HCT116 (cell line): Measurements from ENCODE around the gene POPDC2. TPM values are rescaled to one million over a fixed set of nuclear protein-coding genes. Genes with fewer than 3 reads are reported as not detected.

Experiments
- ATAC-seq: fragments of 200-7000 bp; cut with Tn5 transposase; 2 replicates; pipeline ENCODE4 v1.9.1; 2020; ENCODE audit warnings: mild to moderate bottlenecking, moderate library complexity
- BruUV-seq: library from RNA; stranded (reverse); fragments of 400-500 nt; replicated peaks from 2 replicates; lab custom pipeline; 2021; lab: Mats Ljungman, UMichigan
- CTCF ChIA-PET: fragments of 300-600 bp; sonication (Branson Sonifier 250); formaldehyde crosslinking; loops from one replicate; lab custom pipeline; 2021; ENCODE audit warnings: antibody characterized with exemption; lab: Charles Lee
- POLR2A ChIA-PET: fragments of 300-600, 350-600 bp; sonication (Branson Sonifier 250); formaldehyde crosslinking; loops from one replicate; lab custom pipeline; 2021; ENCODE audit warnings: antibody characterized with exemption; lab: Charles Lee
- RAD21 ChIA-PET, 2 experiments: fragments of 300-600 bp; sonication (Branson Sonifier 250); formaldehyde crosslinking; loops; one replicate each; lab custom pipeline; 2023; ENCODE audit warnings: low total read pairs in 2 of 2; ENCODE audit not compliant: uncharacterized antibody in 2 of 2, unreplicated experiment in 2 of 2, low non-redundant PET in 1 of 2; lab: Charles Lee
- DNase-seq: peaks from one replicate; pipeline ENCODE4 v3.0.0-alpha.2; 2010; ENCODE audit warnings: low read depth, low spot score
- H2AFZ ChIP-seq: fragments of 200-600 bp; shearing (Covaris generic), sonication (generic); 2 replicates; pipeline ENCODE4 v1.6.1; 2017; ENCODE audit warnings: low read depth, mixed run types, mixed read lengths, antibody characterized with exemption, low read length; ENCODE audit not compliant: poor library complexity, severe bottlenecking
- H3K27ac ChIP-seq: 2 replicates; pipeline ENCODE4 v1.5.1; 2012; ENCODE audit warnings: low read depth, low read length
- H3K27me3 ChIP-seq: fragments of 200-600 bp; sonication (generic); 2 replicates; pipeline ENCODE4 v1.6.1; 2016; ENCODE audit warnings: mixed run types, low read length, mixed read lengths; ENCODE audit not compliant: insufficient read depth
- H3K36me3 ChIP-seq, 2 experiments: fragments of 200-500 bp in 1 of 2; fragments of 200-600 bp in 1 of 2; sonication (Bioruptor generic) in 1 of 2; sonication (generic) in 1 of 2; 2 replicates each; pipeline versions ENCODE4 v1.5.1 to v1.6.1; 2014 to 2016; ENCODE audit warnings: low read length in 2 of 2, inconsistent platforms in 1 of 2, mixed read lengths in 1 of 2, mixed run types in 1 of 2; ENCODE audit not compliant: insufficient read depth in 2 of 2, control insufficient read depth in 1 of 2
- H3K4me1 ChIP-seq, 2 experiments: fragments of 200-600 bp in 1 of 2; sonication (generic) in 1 of 2; 2 replicates each; pipeline versions ENCODE4 v1.5.1 to v1.6.1; 2012 to 2017; ENCODE audit warnings: low read length in 2 of 2, inconsistent platforms in 1 of 2, mild to moderate bottlenecking in 1 of 2, mixed read lengths in 1 of 2, mixed run types in 1 of 2, moderate library complexity in 1 of 2; ENCODE audit not compliant: insufficient read depth in 2 of 2, control insufficient read depth in 1 of 2
- H3K4me2 ChIP-seq: fragments of 200-600 bp; sonication (generic); 2 replicates; pipeline ENCODE4 v1.6.1; 2017; ENCODE audit warnings: mixed run types, low read length, mixed read lengths
- H3K4me3 ChIP-seq, 2 experiments: fragments of 200-600 bp in 1 of 2; sonication (generic) in 1 of 2; replicated peaks in 1 of 2; 2 replicates each; pipeline ENCODE4 v1.5.1; 2011 to 2016; ENCODE audit warnings: low read length in 2 of 2, control low read depth in 1 of 2, low read depth in 1 of 2, mild to moderate bottlenecking in 1 of 2, mixed read lengths in 1 of 2, mixed run types in 1 of 2
- H3K79me2 ChIP-seq: fragments of 200-600 bp; sonication (generic); 2 replicates; pipeline ENCODE4 v1.6.1; 2017; ENCODE audit warnings: mild to moderate bottlenecking, mixed run types, low read length, moderate library complexity, mixed read lengths; ENCODE audit not compliant: insufficient read depth
- H3K9ac ChIP-seq: fragments of 200-600 bp; sonication (generic); 2 replicates; pipeline ENCODE4 v1.6.1; 2016; ENCODE audit warnings: low read length, mixed read lengths
- H3K9me2 ChIP-seq: fragments of 200-600 bp; sonication (generic), shearing (Covaris generic); 2 replicates; pipeline ENCODE4 v1.6.1; 2017; ENCODE audit warnings: mixed run types, mild to moderate bottlenecking, moderate library complexity; ENCODE audit not compliant: insufficient read depth
- H3K9me3 ChIP-seq, 2 experiments: fragments of 200-500 bp in 1 of 2; fragments of 200-600 bp in 1 of 2; sonication (Bioruptor generic) in 1 of 2; sonication (generic) in 1 of 2; 2 replicates each; pipeline ENCODE4 v1.6.1; 2014 to 2017; ENCODE audit warnings: low read length in 2 of 2, mixed read lengths in 2 of 2, inconsistent platforms in 1 of 2, low read depth in 1 of 2, mild to moderate bottlenecking in 1 of 2, mixed run types in 1 of 2, moderate library complexity in 1 of 2; ENCODE audit not compliant: control insufficient read depth in 1 of 2, insufficient read depth in 1 of 2
- H4K20me1 ChIP-seq: fragments of 200-600 bp; sonication (generic), shearing (Covaris generic); 2 replicates; pipeline ENCODE4 v1.6.1; 2017; ENCODE audit warnings: mixed run types, mild to moderate bottlenecking, moderate library complexity; ENCODE audit not compliant: insufficient read depth
- CBX3 ChIP-seq: IDR thresholded peaks from 2 replicates; pipeline ENCODE4 v1.6.1; 2012; ENCODE audit warnings: low read depth
- CEBPB ChIP-seq: IDR thresholded peaks from 2 replicates; pipeline ENCODE4 v1.6.1; 2012; ENCODE audit warnings: low read depth
- EGR1 ChIP-seq: IDR thresholded peaks from 2 replicates; pipeline ENCODE4 v1.6.1; 2012; ENCODE audit warnings: low read depth
- ELF1 ChIP-seq: IDR thresholded peaks from 2 replicates; pipeline ENCODE4 v1.6.1; 2012; ENCODE audit warnings: low read depth, borderline replicate concordance
- EZH2 ChIP-seq: fragments of 200-600 bp; sonication (generic); IDR thresholded peaks from 2 replicates; pipeline ENCODE4 v1.6.1; 2017; ENCODE audit warnings: antibody characterized with exemption, mixed run types
- EZH2phosphoT487 ChIP-seq: fragments of 200-600 bp; IDR thresholded peaks from 2 replicates; pipeline ENCODE4 v1.6.1; 2018; ENCODE audit warnings: antibody characterized with exemption, borderline replicate concordance
- FOSL1 ChIP-seq: IDR thresholded peaks from 2 replicates; pipeline ENCODE4 v1.6.1; 2012; ENCODE audit warnings: low read depth
- JUND ChIP-seq: IDR thresholded peaks from 2 replicates; pipeline ENCODE4 v1.6.1; 2012
- POLR2A ChIP-seq: IDR thresholded peaks from 2 replicates; pipeline ENCODE4 v1.7.0; 2011; ENCODE audit warnings: borderline replicate concordance; ENCODE audit not compliant: insufficient read depth, insufficient read length; ENCODE audit errors: extremely low read depth
- RAD21 ChIP-seq: IDR thresholded peaks from 2 replicates; pipeline ENCODE4 v1.6.1; 2012; ENCODE audit warnings: low read depth, mild to moderate bottlenecking
- SIN3A ChIP-seq: IDR thresholded peaks from 2 replicates; pipeline ENCODE4 v1.6.1; 2012; ENCODE audit warnings: low read depth
- SP1 ChIP-seq: IDR thresholded peaks from 2 replicates; pipeline ENCODE4 v1.6.1; 2012; ENCODE audit warnings: low read depth
- SRF ChIP-seq: IDR thresholded peaks from 2 replicates; pipeline ENCODE4 v1.6.1; 2012; ENCODE audit warnings: low read depth
- TCF7L2 ChIP-seq: IDR thresholded peaks from 2 replicates; pipeline ENCODE4 v1.7.0; 2011; ENCODE audit warnings: borderline replicate concordance, inconsistent platforms; ENCODE audit not compliant: insufficient read depth, insufficient read length; ENCODE audit errors: extremely low read depth
- ZNF274 ChIP-seq: fragments of 200-500 bp; sonication (Bioruptor generic); IDR thresholded peaks from 2 replicates; pipeline ENCODE4 v1.6.1; 2014; ENCODE audit warnings: mild to moderate bottlenecking, low read depth, low read length, inconsistent platforms
- intact Hi-C: fragments of 100-400 bp; cut with micrococcal nuclease; formaldehyde crosslinking; loops from 2 replicates; pipeline ENCODE4 v1.10.0; 2022
- total RNA-seq: library from RNA; stranded (reverse); gene quantifications from one replicate; pipeline ENCODE4 v1.2.1, GENCODE V29; 2021; ENCODE audit not compliant: unreplicated experiment
- TF ChIP-seq, protein P1 (sequence below): IDR thresholded peaks from 2 replicates; pipeline ENCODE4 v1.6.1; 2012; ENCODE audit warnings: low read depth
- TF ChIP-seq, protein P2 (sequence below), 3 experiments: fragments of 200-600 bp in 1 of 3; sonication (generic) in 1 of 3; IDR thresholded peaks in 2 of 3; conservative IDR thresholded peaks in 1 of 3; 2 replicates each; pipeline ENCODE4 v1.5.1; 2012 to 2017; ENCODE audit warnings: low read depth in 2 of 3, low read length in 2 of 3, antibody characterized with exemption in 1 of 3, borderline replicate concordance in 1 of 3, control low read depth in 1 of 3, mild to moderate bottlenecking in 1 of 3, mixed read lengths in 1 of 3, mixed run types in 1 of 3, moderate library complexity in 1 of 3; ENCODE audit not compliant: insufficient read depth in 1 of 3
- TF ChIP-seq, protein P3 (sequence below): IDR thresholded peaks from 2 replicates; pipeline ENCODE4 v1.6.1; 2012
- TF ChIP-seq, protein P4 (sequence below): IDR thresholded peaks from 2 replicates; pipeline ENCODE4 v1.6.1; 2011; ENCODE audit warnings: mild to moderate bottlenecking, low read length, moderate library complexity; ENCODE audit not compliant: insufficient replicate concordance; ENCODE audit errors: extremely low read depth
- TF ChIP-seq, protein P5 (sequence below): IDR thresholded peaks from 2 replicates; pipeline ENCODE4 v1.6.1; 2012

The POPDC2 gene
- total RNA-seq, 1 experiment from 2014 or later: 1.6 TPM

DNA sequence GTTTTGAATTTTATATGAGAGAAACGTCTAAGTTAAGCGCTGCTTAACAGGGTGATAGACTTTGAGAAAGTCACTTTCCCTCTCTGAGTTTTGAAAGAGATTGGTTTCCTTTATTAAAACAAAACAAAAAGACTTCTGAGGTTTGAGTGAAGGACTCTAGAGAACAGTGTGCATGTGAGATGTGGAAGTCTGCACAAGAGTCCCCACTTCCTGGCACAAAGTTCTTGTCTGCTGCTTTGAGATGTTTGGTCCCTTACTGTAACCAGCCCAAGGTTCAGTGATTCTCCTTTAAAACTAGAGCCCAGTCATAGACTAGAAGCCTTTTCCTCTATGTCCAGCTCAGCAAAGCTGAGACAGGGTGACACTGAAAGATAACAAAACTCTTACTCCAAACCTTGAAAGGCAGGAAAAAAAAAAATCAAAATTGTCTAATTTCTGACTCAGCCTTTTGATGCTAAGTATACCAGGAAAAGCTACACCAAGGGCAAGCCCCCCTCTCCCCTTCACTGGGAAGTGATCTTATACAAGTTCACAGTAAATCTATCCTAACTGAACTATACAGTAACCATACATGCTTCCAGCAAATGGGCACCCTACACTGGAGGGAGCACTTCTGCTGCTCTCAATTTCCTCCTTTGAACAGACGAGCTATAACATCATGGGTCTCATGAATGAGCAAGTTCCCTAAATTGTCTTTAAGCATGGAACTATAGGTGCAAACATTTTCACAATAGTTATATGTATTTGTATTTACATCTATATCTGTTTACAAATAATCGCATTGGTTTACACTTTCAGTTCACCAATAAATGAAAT is 2.3 kb downstream of the POPDC2 start:
- POLR2A ChIA-PET: no interaction called here
- H3K4me2 ChIP-seq: no peak overlapping the region
- no peak overlapping the region for H2AFZ ChIP-seq
- H3K4me3 ChIP-seq: no peak overlapping the region
- ATAC-seq (no peak), DNase-seq (no peak)
- H3K27me3 ChIP-seq: no peaks in the 10 kb centered on the region; the same call in 1 of the 2 replicates
- H3K36me3 ChIP-seq: no peaks in the 10 kb centered on the region
- TF ChIP-seq EZH2 (no peak), JUND (no peak), EZH2phosphoT487 (no peak), TCF7L2 (no peak), CBX3 (no peak), SIN3A (no peak), FOSL1 (no peak), SRF (no peak), ELF1 (no peak), ZNF274 (no peak), POLR2A (no peak), RAD21 (no peak), SP1 (no peak), CEBPB (no peak), EGR1 (no peak)
- TF ChIP-seq, protein P1, sequence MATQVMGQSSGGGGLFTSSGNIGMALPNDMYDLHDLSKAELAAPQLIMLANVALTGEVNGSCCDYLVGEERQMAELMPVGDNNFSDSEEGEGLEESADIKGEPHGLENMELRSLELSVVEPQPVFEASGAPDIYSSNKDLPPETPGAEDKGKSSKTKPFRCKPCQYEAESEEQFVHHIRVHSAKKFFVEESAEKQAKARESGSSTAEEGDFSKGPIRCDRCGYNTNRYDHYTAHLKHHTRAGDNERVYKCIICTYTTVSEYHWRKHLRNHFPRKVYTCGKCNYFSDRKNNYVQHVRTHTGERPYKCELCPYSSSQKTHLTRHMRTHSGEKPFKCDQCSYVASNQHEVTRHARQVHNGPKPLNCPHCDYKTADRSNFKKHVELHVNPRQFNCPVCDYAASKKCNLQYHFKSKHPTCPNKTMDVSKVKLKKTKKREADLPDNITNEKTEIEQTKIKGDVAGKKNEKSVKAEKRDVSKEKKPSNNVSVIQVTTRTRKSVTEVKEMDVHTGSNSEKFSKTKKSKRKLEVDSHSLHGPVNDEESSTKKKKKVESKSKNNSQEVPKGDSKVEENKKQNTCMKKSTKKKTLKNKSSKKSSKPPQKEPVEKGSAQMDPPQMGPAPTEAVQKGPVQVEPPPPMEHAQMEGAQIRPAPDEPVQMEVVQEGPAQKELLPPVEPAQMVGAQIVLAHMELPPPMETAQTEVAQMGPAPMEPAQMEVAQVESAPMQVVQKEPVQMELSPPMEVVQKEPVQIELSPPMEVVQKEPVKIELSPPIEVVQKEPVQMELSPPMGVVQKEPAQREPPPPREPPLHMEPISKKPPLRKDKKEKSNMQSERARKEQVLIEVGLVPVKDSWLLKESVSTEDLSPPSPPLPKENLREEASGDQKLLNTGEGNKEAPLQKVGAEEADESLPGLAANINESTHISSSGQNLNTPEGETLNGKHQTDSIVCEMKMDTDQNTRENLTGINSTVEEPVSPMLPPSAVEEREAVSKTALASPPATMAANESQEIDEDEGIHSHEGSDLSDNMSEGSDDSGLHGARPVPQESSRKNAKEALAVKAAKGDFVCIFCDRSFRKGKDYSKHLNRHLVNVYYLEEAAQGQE: no peak
- TF ChIP-seq, protein P2, sequence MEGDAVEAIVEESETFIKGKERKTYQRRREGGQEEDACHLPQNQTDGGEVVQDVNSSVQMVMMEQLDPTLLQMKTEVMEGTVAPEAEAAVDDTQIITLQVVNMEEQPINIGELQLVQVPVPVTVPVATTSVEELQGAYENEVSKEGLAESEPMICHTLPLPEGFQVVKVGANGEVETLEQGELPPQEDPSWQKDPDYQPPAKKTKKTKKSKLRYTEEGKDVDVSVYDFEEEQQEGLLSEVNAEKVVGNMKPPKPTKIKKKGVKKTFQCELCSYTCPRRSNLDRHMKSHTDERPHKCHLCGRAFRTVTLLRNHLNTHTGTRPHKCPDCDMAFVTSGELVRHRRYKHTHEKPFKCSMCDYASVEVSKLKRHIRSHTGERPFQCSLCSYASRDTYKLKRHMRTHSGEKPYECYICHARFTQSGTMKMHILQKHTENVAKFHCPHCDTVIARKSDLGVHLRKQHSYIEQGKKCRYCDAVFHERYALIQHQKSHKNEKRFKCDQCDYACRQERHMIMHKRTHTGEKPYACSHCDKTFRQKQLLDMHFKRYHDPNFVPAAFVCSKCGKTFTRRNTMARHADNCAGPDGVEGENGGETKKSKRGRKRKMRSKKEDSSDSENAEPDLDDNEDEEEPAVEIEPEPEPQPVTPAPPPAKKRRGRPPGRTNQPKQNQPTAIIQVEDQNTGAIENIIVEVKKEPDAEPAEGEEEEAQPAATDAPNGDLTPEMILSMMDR (IDR thresholded peaks at IDR 0.05 in 2 of 3, conservative IDR thresholded peaks at IDR 0.05 in 1 of 3; ENCODE audit: borderline replicate concordance in 1 of 3, insufficient read depth in 1 of 3, low read depth in 2 of 3, low read length in 2 of 3): no peak
- TF ChIP-seq, protein P3, sequence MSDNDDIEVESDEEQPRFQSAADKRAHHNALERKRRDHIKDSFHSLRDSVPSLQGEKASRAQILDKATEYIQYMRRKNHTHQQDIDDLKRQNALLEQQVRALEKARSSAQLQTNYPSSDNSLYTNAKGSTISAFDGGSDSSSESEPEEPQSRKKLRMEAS: no peak
- TF ChIP-seq, protein P4, sequence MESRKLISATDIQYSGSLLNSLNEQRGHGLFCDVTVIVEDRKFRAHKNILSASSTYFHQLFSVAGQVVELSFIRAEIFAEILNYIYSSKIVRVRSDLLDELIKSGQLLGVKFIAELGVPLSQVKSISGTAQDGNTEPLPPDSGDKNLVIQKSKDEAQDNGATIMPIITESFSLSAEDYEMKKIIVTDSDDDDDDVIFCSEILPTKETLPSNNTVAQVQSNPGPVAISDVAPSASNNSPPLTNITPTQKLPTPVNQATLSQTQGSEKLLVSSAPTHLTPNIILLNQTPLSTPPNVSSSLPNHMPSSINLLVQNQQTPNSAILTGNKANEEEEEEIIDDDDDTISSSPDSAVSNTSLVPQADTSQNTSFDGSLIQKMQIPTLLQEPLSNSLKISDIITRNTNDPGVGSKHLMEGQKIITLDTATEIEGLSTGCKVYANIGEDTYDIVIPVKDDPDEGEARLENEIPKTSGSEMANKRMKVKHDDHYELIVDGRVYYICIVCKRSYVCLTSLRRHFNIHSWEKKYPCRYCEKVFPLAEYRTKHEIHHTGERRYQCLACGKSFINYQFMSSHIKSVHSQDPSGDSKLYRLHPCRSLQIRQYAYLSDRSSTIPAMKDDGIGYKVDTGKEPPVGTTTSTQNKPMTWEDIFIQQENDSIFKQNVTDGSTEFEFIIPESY: no peak
- TF ChIP-seq, protein P5, sequence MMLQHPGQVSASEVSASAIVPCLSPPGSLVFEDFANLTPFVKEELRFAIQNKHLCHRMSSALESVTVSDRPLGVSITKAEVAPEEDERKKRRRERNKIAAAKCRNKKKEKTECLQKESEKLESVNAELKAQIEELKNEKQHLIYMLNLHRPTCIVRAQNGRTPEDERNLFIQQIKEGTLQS: no peak
- TF ChIP-seq, all 23 proteins: peak for 0
- ChIA-PET RAD21 (no interaction called here), CTCF (no interaction called here)
- Histone ChIP-seq H3K9me3 (no peaks in the 10 kb centered on the region), H3K27ac (no peak overlapping the region), H3K9ac (no peak overlapping the region), H4K20me1 (no peaks in the 10 kb centered on the region), H3K9me2 (no peaks in the 10 kb centered on the region), H3K4me1 (0 out of 4 replicates have a peak, but pooled peaks cover 0 to 4% of the 10 kb centered on the region in 2 experiments), H3K79me2 (no peaks in the 10 kb centered on the region)
- BruUV-seq: no TSS peak
- intact Hi-C loops: no loop called here
